SK-N-MC (cell line): ENCODE measurements around the gene SNN.

Experiments used
- FOXP2 ChIP-seq: optimal IDR thresholded peaks from 2 replicates; pipeline ENCODE3; 2011; ENCODE audit warnings: mild to moderate bottlenecking, moderate library complexity; ENCODE audit not compliant: insufficient read depth; ENCODE audit errors: extremely low read length, control extremely low read depth
- POLR2AphosphoS5 ChIP-seq: IDR thresholded peaks from 2 replicates; pipeline ENCODE4 v1.6.1; 2012; ENCODE audit warnings: mild to moderate bottlenecking, low read depth, low read length, borderline replicate concordance

DNA sequence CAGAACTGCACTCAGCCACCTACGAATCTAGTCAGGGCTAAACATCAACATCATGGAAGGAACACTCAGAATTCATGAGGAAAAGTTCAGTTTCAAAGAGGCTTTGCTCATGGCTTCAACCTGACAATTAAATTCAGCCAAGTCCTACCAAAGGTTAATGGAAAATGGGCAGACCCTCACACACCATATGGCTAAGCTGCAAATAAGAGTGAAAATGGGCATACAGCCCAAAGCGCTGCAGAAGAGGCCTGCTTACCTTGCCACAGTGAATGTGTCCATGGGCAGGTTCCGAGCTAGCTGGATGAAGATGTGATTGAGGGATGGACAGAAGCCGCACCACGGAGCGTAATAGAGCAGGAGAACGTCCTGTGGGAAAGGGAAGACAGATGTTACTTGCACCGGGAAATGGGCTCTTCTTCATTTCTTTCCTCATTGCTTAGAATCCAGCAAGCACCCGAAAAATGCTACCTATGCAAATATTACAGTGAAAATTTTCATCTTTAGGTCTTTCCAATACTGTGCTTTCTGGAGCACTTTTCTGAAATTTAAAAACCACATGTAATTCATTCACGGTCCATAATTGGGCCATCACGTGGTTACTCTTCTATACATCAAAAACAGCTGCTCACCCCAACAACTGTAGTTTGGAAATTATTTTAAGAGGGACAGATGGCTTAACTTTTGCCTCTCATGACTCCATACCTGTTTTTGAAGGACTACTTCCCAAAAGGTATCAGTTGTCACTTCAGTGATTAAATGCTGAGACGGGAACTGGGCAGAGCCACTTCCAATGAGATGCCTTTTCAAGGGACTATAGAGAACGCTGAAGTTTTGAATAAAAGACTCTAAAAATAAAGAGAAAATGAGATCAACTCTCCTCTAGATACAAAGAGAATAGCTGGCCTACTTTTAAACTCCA, 19.6 kb downstream of the SNN start:
- TF ChIP-seq FOXP2 (no peak), POLR2AphosphoS5 (no peak)
